Esophagus muscularis mucosa (tissue), 3 donors: ENCODE data around the gene RBM14.

Experiments
- CTCF ChIP-seq, 3 experiments: fragments of 200-600 bp in 2 of 3; fragments of 450-650 bp in 1 of 3; sonication (generic) in 2 of 3; IDR thresholded peaks; one replicate each; pipeline ENCODE4 v1.5.1; 2017 to 2019; ENCODE audit warnings: antibody characterized with exemption in 3 of 3, mild to moderate bottlenecking in 2 of 3, moderate library complexity in 1 of 3
- POLR2A ChIP-seq: fragments of 450-650 bp; IDR thresholded peaks from one replicate; pipeline ENCODE4 v1.6.1; 2017; ENCODE audit warnings: antibody characterized with exemption, moderate library complexity, mild to moderate bottlenecking, low read depth
- POLR2AphosphoS5 ChIP-seq, 2 donors: sonication (generic); formaldehyde crosslinking; IDR thresholded peaks; one replicate each; pipeline ENCODE4 v1.6.1; 2017; ENCODE audit warnings: antibody characterized with exemption in 2 of 2

DNA sequence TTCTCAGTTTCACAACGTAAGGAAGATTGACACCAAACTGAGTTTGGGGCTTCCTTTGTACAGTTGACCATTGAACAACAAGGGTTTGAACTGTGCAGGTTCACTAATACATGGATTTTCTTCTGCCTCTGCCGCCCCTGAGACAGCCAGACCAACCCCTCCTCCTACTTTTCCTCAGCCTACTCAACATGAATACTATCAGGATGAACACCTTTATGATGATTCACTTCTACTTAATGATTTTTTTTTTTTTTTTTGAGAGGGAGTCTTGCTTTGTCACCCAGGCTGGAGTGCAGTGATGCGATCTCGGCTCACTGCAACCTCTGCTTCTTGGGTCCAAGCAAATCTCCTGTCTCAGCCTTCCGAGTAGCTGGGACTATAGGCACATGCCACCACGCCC lies 36.7 kb downstream of the RBM14 start:
- TF ChIP-seq POLR2AphosphoS5 (IDR thresholded peaks at IDR 0.05) (no peak), CTCF (IDR thresholded peaks at IDR 0.05) (no peak), POLR2A (no peak)
